ENCODE measurements around the gene SLC1A2. TPM values are rescaled to one million over a fixed set of nuclear protein-coding genes. Genes with fewer than 3 reads are reported as not detected.
"Not testable (repeated sequence)": the region's sequence is repeated elsewhere in the genome, so short reads cannot be mapped to it uniquely, and the experiment has no call there.

Gene SLC1A2
- total and polyA plus RNA-seq, 11 donors, result 0.80 to 23.5 (median 5.2) TPM

GRCh38 chr11:35228328-35228725, 191.0 kb downstream of the SLC1A2 start:
- TF ChIP-seq CTCF (IDR thresholded peaks at IDR 0.05) (no peak), POLR2A (IDR thresholded peaks at IDR 0.05) (no peak)
- H3K27ac ChIP-seq, result peak overlapping the region in 1 of 12 donors; percentile 86
- ATAC-seq (no peak), DNase-seq (no peak)
- intact Hi-C loops (cut with DNase I), result no loop called here
- H3K9me3 ChIP-seq, result peaks cover 0 to 2% (median 0%) of the 10 kb centered on the region in 12 donors
- WGBS, 4 donors, result 89 to 95% (median 95%) methylated on average over 3 of the region's 3 CpGs
- H3K4me3 ChIP-seq, result no peak overlapping the region
- H3K4me1 ChIP-seq, result peaks cover 0 to 40% (median 0%) of the 10 kb centered on the region in 12 donors
- H3K36me3 ChIP-seq, result peaks cover 0 to 68% (median 27%) of the 10 kb centered on the region in 9 donors
- H3K27me3 ChIP-seq, result no peaks in the 10 kb centered on the region

GRCh38 chr11:35227576-35228327, 191.6 kb downstream of the SLC1A2 start:
- no peak overlapping the region for H3K4me3 ChIP-seq
- peaks cover 0 to 73% (median 28%) of the 10 kb centered on the region in 9 donors for H3K36me3 ChIP-seq
- no peaks in the 10 kb centered on the region for H3K27me3 ChIP-seq
- 84 to 90% (median 88%) methylated on average over 5 of the region's 5 CpGs for WGBS, 4 donors
- no peak for DNase-seq
- no peak for TF ChIP-seq POLR2A (IDR thresholded peaks at IDR 0.05)
- no peak for TF ChIP-seq CTCF (IDR thresholded peaks at IDR 0.05)
- no peaks in the 10 kb centered on the region for H3K9me3 ChIP-seq
- peaks cover 0 to 35% (median 0%) of the 10 kb centered on the region in 12 donors for H3K4me1 ChIP-seq
- intact Hi-C loops (cut with DNase I), result no loop called here
- H3K27ac ChIP-seq, result peak overlapping the region in 2 of 12 donors; percentile 3 to 86
- ATAC-seq, result peak in 2 of 4 donors; percentile 59 to 85

- H3K27me3 ChIP-seq; H3K4me3 ChIP-seq; DNase-seq; intact Hi-C loops (cut with DNase I); ATAC-seq; H3K9me3 ChIP-seq: not testable (repeated sequence)
- Histone ChIP-seq H3K4me1 (peaks cover 0 to 32% (median 0%) of the 10 kb centered on the region in 12 donors), H3K27ac (peak overlapping the region in 1 of 12 donors; percentile 86), H3K36me3 (peaks cover 0 to 83% (median 38%) of the 10 kb centered on the region in 9 donors)
- 93 to 96% (median 94%) methylated on average over 6 of the region's 6 CpGs for WGBS, 4 donors
These were observed 192.6 kb downstream of the SLC1A2 start for GRCh38 chr11:35226756-35227155.

GRCh38 chr11:35225946-35226520, 193.3 kb downstream of the SLC1A2 start:
- Histone ChIP-seq H3K27ac (peak overlapping the region in 1 of 12 donors; percentile 86), H3K36me3 (peaks cover 0 to 89% (median 45%) of the 10 kb centered on the region in 9 donors), H3K27me3 (no peaks in the 10 kb centered on the region), H3K9me3 (no peaks in the 10 kb centered on the region), H3K4me1 (peaks cover 0 to 32% (median 0%) of the 10 kb centered on the region in 12 donors), H3K4me3 (no peak overlapping the region)
- ATAC-seq (no peak), DNase-seq (no peak)
- 76 to 84% (median 79%) methylated on average over 3 of the region's 3 CpGs for WGBS, 4 donors
- intact Hi-C loops (cut with DNase I), result no loop called here
- TF ChIP-seq CTCF (IDR thresholded peaks at IDR 0.05), result no peak

All from heart left ventricle (tissue), 16 donors.